C4-2B (cell line): ENCODE measurements around the gene PDK2.

Experiments used
- H3K27ac ChIP-seq: fragments of 450-650 bp; 2 replicates; pipeline ENCODE4 v1.5.1; 2017
- CTCF ChIP-seq: fragments of 450-650 bp; conservative IDR thresholded peaks from 2 replicates; pipeline ENCODE4 v1.5.1; 2017; ENCODE audit warnings: mild to moderate bottlenecking
- ZFX ChIP-seq: fragments of 450-650 bp; IDR thresholded peaks from 2 replicates; pipeline ENCODE4 v1.6.1; 2017

The PDK2 gene

GRCh38 chr17:50161023-50161910 lies 66.1 kb downstream of the PDK2 start:
- peak overlapping the region; percentile 30 for H3K27ac ChIP-seq
- TF ChIP-seq ZFX, result no peak
- peak; percentile 99 for TF ChIP-seq CTCF
